ENCODE data around the gene GALNT6.

Gene GALNT6

GRCh38 chr12:51373187-51373586 is 18.0 kb downstream of the GALNT6 start:
- TF ChIP-seq CTCF (IDR thresholded peaks at IDR 0.05; ENCODE audit: extremely low read depth, missing control alignments) = no peak
- DNase-seq (ENCODE audit: low spot score) = no peak

GRCh38 chr12:51372021-51372420 is 19.2 kb downstream of the GALNT6 start:
- DNase-seq (ENCODE audit: low spot score) = no peak
- TF ChIP-seq CTCF (IDR thresholded peaks at IDR 0.05; ENCODE audit: extremely low read depth, missing control alignments) = no peak

- no peak for TF ChIP-seq CTCF (IDR thresholded peaks at IDR 0.05; ENCODE audit: extremely low read depth, missing control alignments)
- no peak for DNase-seq (ENCODE audit: low spot score)
These were observed 19.8 kb downstream of the GALNT6 start for GRCh38 chr12:51371295-51371953.

- no peak for TF ChIP-seq CTCF (IDR thresholded peaks at IDR 0.05; ENCODE audit: extremely low read depth, missing control alignments)
- no peak for DNase-seq (ENCODE audit: low spot score)
These were observed 20.5 kb downstream of the GALNT6 start for GRCh38 chr12:51370667-51371066.

- DNase-seq (ENCODE audit: low spot score) = no peak
- TF ChIP-seq CTCF (IDR thresholded peaks at IDR 0.05; ENCODE audit: extremely low read depth, missing control alignments) = no peak
These were observed 21.6 kb downstream of the GALNT6 start for GRCh38 chr12:51369581-51369980.

GRCh38 chr12:51368640-51369517 is 22.3 kb downstream of the GALNT6 start:
- DNase-seq (ENCODE audit: low spot score) = peak; percentile 97

More at GRCh38 chr12:51368640-51369517, 22.3 kb downstream of the GALNT6 start:
- no peak for TF ChIP-seq CTCF (IDR thresholded peaks at IDR 0.05; ENCODE audit: extremely low read depth, missing control alignments)
